T follicular helper cell (primary cell): ENCODE results near the gene CLDN16.

ENCODE experiments used
- DNase-seq: peaks from one replicate; pipeline ENCODE4 v3.0.0-alpha.2; 2020; ENCODE audit warnings: low read depth
- total RNA-seq, 2 experiments: gene quantifications; one replicate each; lab custom pipeline; 2026; lab: John Stamatoyannopoulos, UW

CLDN16 gene, protein sequence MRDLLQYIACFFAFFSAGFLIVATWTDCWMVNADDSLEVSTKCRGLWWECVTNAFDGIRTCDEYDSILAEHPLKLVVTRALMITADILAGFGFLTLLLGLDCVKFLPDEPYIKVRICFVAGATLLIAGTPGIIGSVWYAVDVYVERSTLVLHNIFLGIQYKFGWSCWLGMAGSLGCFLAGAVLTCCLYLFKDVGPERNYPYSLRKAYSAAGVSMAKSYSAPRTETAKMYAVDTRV
- total RNA-seq = 0 reads per million in 2 experiments

DNA sequence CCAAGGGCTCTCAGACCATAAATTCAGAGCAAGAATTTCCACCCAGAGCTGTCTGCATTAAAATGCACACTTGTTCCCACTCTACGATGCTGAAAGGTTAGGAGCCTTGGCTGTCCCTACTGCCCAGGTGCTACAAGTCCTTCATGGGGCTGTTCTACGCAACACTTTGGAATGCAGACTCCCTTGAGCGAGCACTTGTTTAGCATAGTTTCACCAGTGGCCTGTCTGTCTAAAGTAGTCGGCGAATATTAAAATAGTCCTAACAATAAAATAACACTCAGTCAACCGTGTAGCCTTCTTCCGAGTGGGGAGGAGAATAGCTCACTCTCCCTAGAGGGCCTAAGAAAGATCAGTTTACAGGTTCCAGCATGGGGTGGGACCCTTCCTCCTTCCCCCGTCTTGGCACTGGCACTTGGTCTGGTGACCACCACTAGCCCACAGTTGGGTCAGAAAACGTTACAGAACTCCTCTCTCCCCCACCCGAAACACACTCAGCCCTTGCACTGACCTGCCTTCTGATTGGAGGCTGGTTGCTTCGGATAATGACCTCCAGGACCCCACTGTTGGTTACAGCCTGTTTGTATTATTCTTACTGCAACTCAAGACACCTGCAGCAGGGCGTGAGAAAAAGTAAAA is at the start of gene CLDN16:
CLDN16 (plus strand) TSS at position 586 of the 636 bp plus-strand sequence. CDS start 167 bp downstream, outside the sequence.
- no peak for DNase-seq

GRCh38 chr3:190338717-190339116 is 49.2 kb upstream of the CLDN16 start:
- DNase-seq = no peak

DNA sequence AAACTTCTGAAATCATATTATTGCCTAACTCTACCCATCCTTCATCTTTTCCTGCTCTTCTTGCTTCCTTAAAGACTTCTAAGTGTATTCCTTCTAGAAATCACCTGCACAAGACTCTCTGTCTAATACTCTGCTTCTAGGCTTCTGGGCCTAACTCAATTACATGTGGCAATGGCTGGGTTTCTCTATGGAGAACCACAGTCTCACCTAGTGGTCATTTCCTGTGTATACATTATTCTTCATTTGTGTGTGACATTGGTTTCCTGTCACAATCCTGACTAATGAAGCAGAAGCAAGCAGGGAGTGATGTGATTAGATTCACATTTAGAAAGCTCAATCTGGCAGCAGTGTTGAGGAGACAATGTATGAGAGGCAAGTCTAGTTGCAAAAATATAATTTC is 48.8 kb upstream of the CLDN16 start:
- DNase-seq = no peak

- no peak for DNase-seq
Observed at GRCh38 chr3:190340071-190340470, 47.9 kb upstream of the CLDN16 start.

DNA sequence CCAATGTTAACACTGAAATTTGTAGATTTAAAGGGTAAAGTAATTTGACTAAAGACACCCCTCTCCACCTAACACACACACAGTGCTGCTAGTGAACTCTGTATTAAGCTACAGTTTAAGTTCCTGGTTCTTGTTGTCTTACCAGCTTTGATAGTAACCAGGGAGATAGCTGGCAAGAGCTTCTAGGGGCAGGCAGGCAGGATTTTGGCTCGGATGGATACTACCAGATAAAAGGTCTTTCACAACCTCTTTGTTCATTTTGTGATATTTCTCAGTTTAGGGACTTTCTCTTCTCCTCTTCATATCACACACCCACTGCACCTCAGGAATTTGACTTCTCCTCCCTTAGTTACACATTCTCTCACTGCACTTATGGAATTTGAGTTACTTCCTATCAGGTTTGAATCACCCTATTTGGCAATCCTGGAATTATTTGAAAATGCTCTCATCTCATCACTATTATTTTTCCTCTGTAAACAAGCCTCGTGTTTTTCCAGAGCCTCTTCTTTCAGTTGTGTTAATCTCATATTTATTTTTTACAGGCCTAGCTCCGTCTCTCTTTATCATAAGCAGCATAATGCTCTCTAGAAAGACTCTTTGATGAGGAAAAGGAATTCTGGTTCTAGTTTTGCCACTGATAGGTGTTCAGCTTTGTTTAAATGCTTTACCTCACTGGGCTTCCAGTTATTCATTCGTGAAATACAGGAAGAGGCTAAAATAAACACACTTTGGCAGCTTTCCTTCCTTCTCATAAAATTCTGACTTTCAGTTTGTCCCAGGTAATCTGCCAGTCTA is 42.7 kb upstream of the CLDN16 start:
- DNase-seq = no peak

DNA sequence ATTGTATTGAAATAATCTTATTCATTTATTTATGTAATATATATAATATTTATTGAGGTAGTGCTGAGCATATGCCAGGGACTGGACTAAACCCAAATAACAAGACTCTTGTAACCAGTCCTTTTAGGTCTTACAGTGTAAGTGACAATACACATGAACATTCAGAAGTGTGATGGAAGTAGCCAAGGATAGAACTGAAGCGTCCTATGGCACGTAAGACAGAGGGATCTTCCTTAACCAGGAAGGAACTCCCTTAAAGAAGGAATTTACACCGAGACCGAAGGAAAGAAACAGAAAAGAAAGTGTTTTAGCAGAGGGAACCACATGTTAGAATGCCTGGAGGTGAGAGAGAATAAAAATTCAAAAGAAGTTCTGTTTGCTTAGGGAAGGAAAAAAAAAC is 42.1 kb upstream of the CLDN16 start:
- no peak for DNase-seq

GRCh38 chr3:190346541-190346940 is 41.4 kb upstream of the CLDN16 start:
- no peak for DNase-seq

- DNase-seq = no peak
Observed at GRCh38 chr3:190352861-190353457, 35.0 kb upstream of the CLDN16 start.

DNA sequence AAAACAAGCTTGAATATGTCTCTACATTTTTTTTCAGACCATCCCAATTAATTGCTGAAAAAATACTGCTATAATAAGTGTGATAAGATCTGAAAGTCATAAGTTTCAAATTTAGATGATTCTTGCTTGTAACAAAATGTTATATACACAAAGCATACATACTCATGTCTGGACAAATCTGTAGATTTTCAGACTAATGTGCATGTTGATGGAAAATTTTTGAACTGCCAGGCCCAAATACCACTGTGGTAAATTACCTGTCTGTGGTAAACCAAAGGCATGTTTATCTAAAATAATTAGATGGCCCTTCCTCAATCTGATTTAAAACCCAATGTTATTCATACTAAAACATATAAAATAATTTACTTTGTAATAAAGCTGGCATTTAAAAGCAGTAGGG is 31.7 kb upstream of the CLDN16 start:
- DNase-seq = no peak

DNA sequence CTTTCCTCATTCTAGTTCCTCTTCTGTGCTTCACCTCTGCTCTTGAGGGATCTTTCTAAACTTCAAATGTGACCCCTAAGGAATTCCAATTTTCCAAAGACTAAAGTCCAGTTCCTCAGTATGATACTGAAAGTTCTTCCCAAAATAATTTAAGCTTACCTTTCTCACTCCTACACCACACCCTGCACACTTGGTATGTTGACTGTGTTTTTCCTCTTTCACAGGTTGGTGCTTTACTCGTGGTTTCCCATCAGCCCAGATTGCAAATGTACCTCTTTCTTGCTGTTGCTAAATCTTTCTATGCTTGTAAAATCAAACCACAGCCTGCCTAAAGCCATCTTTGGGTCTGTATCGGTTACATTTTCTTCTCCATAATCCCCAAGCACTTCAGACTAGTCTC is 30.5 kb upstream of the CLDN16 start:
- DNase-seq = no peak

- DNase-seq = no peak
Observed at GRCh38 chr3:190359813-190360212, 28.1 kb upstream of the CLDN16 start.

GRCh38 chr3:190360228-190360627 is 27.7 kb upstream of the CLDN16 start:
- no peak for DNase-seq

- no peak for DNase-seq
Observed at GRCh38 chr3:190361791-190362190, 26.2 kb upstream of the CLDN16 start.

DNA sequence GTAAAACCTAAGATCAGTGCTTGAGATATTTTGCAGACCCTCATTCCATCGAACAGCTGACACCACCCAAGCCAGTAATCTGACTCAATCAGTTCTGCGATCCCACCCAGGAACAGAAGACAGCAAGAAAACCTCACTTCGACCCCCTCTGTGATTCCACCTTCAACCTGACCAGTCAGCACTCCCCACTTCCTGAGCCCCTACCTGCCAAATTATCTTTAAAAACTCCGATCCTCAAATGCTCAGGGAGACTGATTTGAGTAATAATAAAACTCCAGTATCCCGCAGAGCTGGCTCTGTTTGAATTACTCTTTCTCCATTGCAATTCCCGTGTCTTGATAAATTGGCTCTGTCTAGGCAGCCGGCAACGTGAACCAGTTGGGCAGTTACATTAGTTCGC is 25.7 kb upstream of the CLDN16 start:
- no peak for DNase-seq

GRCh38 chr3:190366133-190366532 is 21.8 kb upstream of the CLDN16 start:
- no peak for DNase-seq

GRCh38 chr3:190368881-190369280 is 19.1 kb upstream of the CLDN16 start:
- no peak for DNase-seq

GRCh38 chr3:190369668-190370295 is 18.2 kb upstream of the CLDN16 start:
- DNase-seq = no peak

GRCh38 chr3:190370369-190370768 is 17.6 kb upstream of the CLDN16 start:
- DNase-seq = no peak

GRCh38 chr3:190371152-190371551 is 16.8 kb upstream of the CLDN16 start:
- no peak for DNase-seq

GRCh38 chr3:190375246-190375645 is 12.7 kb upstream of the CLDN16 start:
- no peak for DNase-seq

- no peak for DNase-seq
Observed at GRCh38 chr3:190375671-190376070, 12.3 kb upstream of the CLDN16 start.

DNA sequence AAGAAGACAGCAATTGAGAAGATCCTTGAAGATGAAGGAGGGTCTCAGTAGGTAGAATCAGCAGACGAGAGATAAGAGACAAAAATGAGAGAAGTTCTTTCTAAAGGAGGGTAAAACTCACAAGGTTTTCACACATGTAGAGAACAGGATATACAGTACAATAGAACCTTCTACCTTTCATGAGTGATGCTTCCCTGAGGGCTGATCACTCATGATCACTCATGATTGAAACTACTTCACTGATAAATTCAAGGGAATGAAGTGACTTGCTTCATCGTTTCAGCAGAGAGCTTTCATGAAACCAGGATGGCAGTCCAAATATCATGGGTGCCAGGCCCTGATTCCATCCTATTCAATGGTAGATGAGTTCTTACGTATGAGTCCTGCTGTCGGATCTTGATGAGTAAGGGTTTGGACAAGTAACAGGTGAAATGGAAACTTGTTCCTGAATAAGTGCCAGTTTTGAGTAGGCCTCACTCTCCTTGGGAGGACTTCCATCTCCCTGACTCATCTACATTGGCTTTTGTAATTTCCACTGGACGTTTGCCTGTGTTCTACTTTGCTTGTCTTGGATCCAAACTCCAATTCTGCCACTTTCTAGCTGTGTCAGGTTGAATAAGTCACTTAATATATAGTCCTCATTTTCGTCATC is 9.6 kb upstream of the CLDN16 start:
- no peak for DNase-seq
